Measurements from ENCODE around the gene CD3D. TPM values are rescaled to one million over a fixed set of nuclear protein-coding genes. Genes with fewer than 3 reads are reported as not detected.

The CD3D gene
- 100 to 1,000 TPM; 412 to 451 (median 427) TPM for total RNA-seq

GRCh38 chr11:118342503-118343161 is at the start of gene CD3D:
Gene CD3D (minus strand): TSS chr11:118342705. CDS start chr11:118342607, 98 bp downstream.
- H3K27me3 Mint-ChIP-seq (ENCODE audit: low read depth), result no peaks in the 10 kb centered on the region
- H3K9me3 Mint-ChIP-seq, result no peaks in the 10 kb centered on the region
- ATAC-seq (peak; percentile 70 to 72), DNase-seq (peak; percentile 68)
- H3K36me3 Mint-ChIP-seq (ENCODE audit: insufficient read depth), result peaks cover 36% of the 10 kb centered on the region
- H3K4me1 Mint-ChIP-seq (ENCODE audit: low read depth), result peaks cover 72% of the 10 kb centered on the region
- H3K4me3 Mint-ChIP-seq, result peak within 1 kb of the TSS; percentile 92

GRCh38 chr11:118383657-118384056 is 41.2 kb upstream of the CD3D start:
- Mint-ChIP-seq H3K4me1 (ENCODE audit: low read depth) (no peaks in the 10 kb centered on the region), H3K27me3 (ENCODE audit: low read depth) (no peaks in the 10 kb centered on the region), H3K4me3 (no peak overlapping the region), H3K36me3 (ENCODE audit: insufficient read depth) (peaks cover 54% of the 10 kb centered on the region), H3K9me3 (no peaks in the 10 kb centered on the region)
- no peak for DNase-seq
- no peak for ATAC-seq

DNA sequence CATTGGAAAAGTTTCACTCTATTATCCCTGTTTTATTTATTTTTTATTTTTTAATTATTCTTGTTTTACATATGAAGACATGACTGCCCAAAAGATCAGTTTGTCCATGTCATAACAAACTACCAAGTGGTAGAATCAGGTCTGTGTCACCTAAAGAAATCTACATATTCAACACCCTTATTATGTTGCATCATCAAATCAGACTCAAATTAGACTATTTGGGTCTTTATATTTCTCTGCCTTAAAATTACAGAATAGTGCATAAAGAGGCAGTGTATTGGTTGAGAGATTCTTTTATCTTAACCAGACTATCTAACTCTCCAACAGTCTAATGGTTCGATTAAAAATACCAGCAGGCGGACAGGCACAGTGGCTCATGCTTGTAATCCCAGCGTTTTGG is 40.4 kb upstream of the CD3D start:
- DNase-seq (no peak), ATAC-seq (no peak)
- Mint-ChIP-seq H3K9me3 (no peaks in the 10 kb centered on the region), H3K4me1 (ENCODE audit: low read depth) (no peaks in the 10 kb centered on the region), H3K4me3 (no peak overlapping the region), H3K27me3 (ENCODE audit: low read depth) (no peaks in the 10 kb centered on the region), H3K36me3 (ENCODE audit: insufficient read depth) (peaks cover 59% of the 10 kb centered on the region)

GRCh38 chr11:118380571-118380970 is 38.1 kb upstream of the CD3D start:
- no peak overlapping the region for H3K4me3 Mint-ChIP-seq
- no peaks in the 10 kb centered on the region for H3K9me3 Mint-ChIP-seq
- peaks cover 46% of the 10 kb centered on the region for H3K36me3 Mint-ChIP-seq (ENCODE audit: insufficient read depth)
- no peak for ATAC-seq
- no peak for DNase-seq
- no peaks in the 10 kb centered on the region for H3K27me3 Mint-ChIP-seq (ENCODE audit: low read depth)
- H3K4me1 Mint-ChIP-seq (ENCODE audit: low read depth), result peaks cover 2% of the 10 kb centered on the region

GRCh38 chr11:118379497-118379896 is 37.0 kb upstream of the CD3D start:
- Mint-ChIP-seq H3K36me3 (ENCODE audit: insufficient read depth) (peaks cover 40% of the 10 kb centered on the region), H3K9me3 (no peaks in the 10 kb centered on the region), H3K4me3 (no peak overlapping the region), H3K27me3 (ENCODE audit: low read depth) (no peaks in the 10 kb centered on the region), H3K4me1 (ENCODE audit: low read depth) (peaks cover 2% of the 10 kb centered on the region)
- DNase-seq (no peak), ATAC-seq (no peak)

- ATAC-seq, result no peak
- no peaks in the 10 kb centered on the region for H3K27me3 Mint-ChIP-seq (ENCODE audit: low read depth)
Observed at GRCh38 chr11:118375978-118376377, 33.5 kb upstream of the CD3D start.

DNA sequence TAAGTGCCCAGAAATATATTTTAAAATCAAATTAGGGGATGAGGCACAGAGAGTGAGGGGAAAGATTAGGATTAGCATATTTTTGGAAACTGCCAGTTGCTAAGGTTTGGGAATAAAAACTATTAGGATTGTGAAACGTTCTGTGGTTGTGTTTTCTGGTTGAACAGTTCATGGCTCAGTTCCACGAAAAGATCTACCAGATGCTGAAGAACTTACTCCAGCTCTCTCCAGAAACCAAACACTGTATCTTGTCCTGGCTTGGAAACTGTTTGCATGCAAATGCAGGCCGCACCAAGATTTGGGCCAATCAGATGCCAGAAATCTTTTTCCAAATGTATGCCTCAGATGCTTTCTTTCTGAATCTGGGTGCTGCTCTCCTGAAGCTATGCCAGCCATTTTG is 32.2 kb upstream of the CD3D start:
- no peaks in the 10 kb centered on the region for H3K27me3 Mint-ChIP-seq (ENCODE audit: low read depth)
- ATAC-seq, result no peak
- H3K4me1 Mint-ChIP-seq (ENCODE audit: low read depth), result peaks cover 2% of the 10 kb centered on the region
- DNase-seq, result no peak
- no peaks in the 10 kb centered on the region for H3K9me3 Mint-ChIP-seq
- H3K36me3 Mint-ChIP-seq (ENCODE audit: insufficient read depth), result peaks cover 56% of the 10 kb centered on the region
- H3K4me3 Mint-ChIP-seq, result no peak overlapping the region

More at GRCh38 chr11:118375978-118376377, 33.5 kb upstream of the CD3D start:
- Mint-ChIP-seq H3K9me3 (no peaks in the 10 kb centered on the region), H3K36me3 (ENCODE audit: insufficient read depth) (peaks cover 49% of the 10 kb centered on the region), H3K4me3 (no peak overlapping the region), H3K4me1 (ENCODE audit: low read depth) (peaks cover 2% of the 10 kb centered on the region)
- DNase-seq, result no peak

DNA sequence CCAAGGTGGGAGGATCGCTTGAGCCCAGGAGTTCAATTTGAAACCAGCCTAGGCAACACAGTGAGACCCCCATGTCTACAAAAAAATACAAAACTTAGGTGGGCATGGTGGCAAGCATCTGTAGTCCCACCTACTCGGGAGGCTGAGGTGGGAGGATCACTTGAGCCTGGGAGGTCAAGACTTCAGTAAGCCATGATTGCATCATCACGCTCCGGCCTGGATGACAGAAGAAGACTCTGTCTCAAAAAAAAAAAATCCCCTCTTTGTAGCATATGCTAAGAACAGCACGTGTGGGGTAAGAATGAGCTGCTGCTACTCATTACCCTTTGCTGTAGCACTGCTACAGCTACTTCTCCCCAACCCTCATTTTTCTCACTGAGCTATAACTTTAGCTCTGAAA is 31.4 kb upstream of the CD3D start:
- H3K4me1 Mint-ChIP-seq (ENCODE audit: low read depth), result peaks cover 2% of the 10 kb centered on the region
- no peak overlapping the region for H3K4me3 Mint-ChIP-seq
- peaks cover 57% of the 10 kb centered on the region for H3K36me3 Mint-ChIP-seq (ENCODE audit: insufficient read depth)

DNA sequence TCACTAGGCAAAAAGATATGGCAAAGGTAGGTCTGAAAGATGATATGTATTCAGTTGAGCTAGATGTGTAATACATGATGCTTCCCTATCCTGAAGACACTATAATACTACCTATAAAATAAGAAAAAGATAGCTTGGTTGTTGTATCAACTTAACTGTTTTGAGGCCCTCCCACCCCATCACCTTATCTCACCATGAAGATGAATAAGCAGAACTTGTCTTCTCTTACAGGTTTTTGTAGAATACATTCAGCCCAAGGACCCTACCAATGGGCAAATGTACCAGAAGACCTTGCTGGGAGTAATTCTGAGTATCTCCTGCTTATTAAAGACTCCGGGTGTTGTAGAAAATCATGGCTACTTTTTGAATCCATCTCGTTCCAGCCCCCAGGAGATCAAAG is 30.8 kb upstream of the CD3D start:
- no peaks in the 10 kb centered on the region for H3K27me3 Mint-ChIP-seq (ENCODE audit: low read depth)
- ATAC-seq (no peak), DNase-seq (no peak)
- H3K9me3 Mint-ChIP-seq, result no peaks in the 10 kb centered on the region
- H3K4me1 Mint-ChIP-seq (ENCODE audit: low read depth), result peaks cover 2% of the 10 kb centered on the region
- H3K4me3 Mint-ChIP-seq, result no peak overlapping the region
- peaks cover 60% of the 10 kb centered on the region for H3K36me3 Mint-ChIP-seq (ENCODE audit: insufficient read depth)

More for the DNA sequence above, 31.4 kb upstream of the CD3D start:
- H3K27me3 Mint-ChIP-seq (ENCODE audit: low read depth), result no peaks in the 10 kb centered on the region
- DNase-seq (no peak), ATAC-seq (no peak)
- no peaks in the 10 kb centered on the region for H3K9me3 Mint-ChIP-seq

DNA sequence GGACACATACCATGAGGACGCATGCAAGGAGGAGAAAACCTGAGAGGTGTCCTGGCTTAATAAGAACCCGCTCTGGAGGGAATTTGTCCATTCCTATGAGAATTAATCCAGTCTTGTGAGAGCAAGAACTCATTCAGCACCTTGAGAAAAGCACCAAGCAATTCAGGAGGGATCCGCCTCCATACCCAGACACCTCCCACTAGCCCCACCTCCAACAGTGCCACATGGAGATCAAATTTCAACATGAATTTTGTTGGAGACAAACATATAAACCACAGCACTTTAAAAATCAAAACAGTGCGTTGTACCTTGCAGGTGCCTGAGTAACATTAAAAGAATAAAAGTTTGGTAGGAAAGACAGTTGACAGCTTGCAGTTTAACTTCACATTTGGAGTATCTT is 28.3 kb upstream of the CD3D start:
- H3K9me3 Mint-ChIP-seq, result no peaks in the 10 kb centered on the region

DNA sequence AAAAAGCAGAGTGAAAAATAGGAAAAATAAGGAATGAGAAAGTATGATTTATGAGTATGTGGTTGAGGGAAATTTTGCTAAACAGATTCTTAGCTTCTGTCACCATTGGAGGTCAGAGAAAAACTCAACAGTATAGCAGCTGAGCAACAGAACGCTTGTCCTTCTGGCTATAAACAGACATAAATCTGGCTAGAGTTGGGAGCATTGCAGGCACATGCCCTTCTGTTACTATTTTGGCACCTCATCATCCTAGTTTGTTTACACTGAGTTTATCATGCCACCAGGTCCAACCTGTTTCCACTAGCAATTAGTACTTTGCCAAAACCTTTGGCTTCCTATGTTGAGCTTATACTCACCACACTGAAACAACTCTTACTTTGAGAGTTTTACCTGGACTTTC is 23.8 kb upstream of the CD3D start:
- H3K36me3 Mint-ChIP-seq (ENCODE audit: insufficient read depth), result peaks cover 49% of the 10 kb centered on the region
- ATAC-seq (no peak), DNase-seq (no peak)
- no peaks in the 10 kb centered on the region for H3K9me3 Mint-ChIP-seq
- no peak overlapping the region for H3K4me3 Mint-ChIP-seq
- no peaks in the 10 kb centered on the region for H3K27me3 Mint-ChIP-seq (ENCODE audit: low read depth)
- H3K4me1 Mint-ChIP-seq (ENCODE audit: low read depth), result peaks cover 27% of the 10 kb centered on the region

More for the DNA sequence above, 28.3 kb upstream of the CD3D start:
- ATAC-seq (no peak), DNase-seq (no peak)
- peaks cover under 1% of the 10 kb centered on the region for H3K4me1 Mint-ChIP-seq (ENCODE audit: low read depth)
- H3K36me3 Mint-ChIP-seq (ENCODE audit: insufficient read depth), result peaks cover 62% of the 10 kb centered on the region
- H3K4me3 Mint-ChIP-seq, result no peak overlapping the region
- no peaks in the 10 kb centered on the region for H3K27me3 Mint-ChIP-seq (ENCODE audit: low read depth)

- H3K4me3 Mint-ChIP-seq, result no peak overlapping the region
- H3K4me1 Mint-ChIP-seq (ENCODE audit: low read depth), result peaks cover 36% of the 10 kb centered on the region
- no peaks in the 10 kb centered on the region for H3K27me3 Mint-ChIP-seq (ENCODE audit: low read depth)
- no peak for ATAC-seq
- H3K36me3 Mint-ChIP-seq (ENCODE audit: insufficient read depth), result peaks cover 43% of the 10 kb centered on the region
- H3K9me3 Mint-ChIP-seq, result no peaks in the 10 kb centered on the region
- no peak for DNase-seq
Observed at GRCh38 chr11:118364956-118365615, 22.6 kb upstream of the CD3D start.

GRCh38 chr11:118359295-118359958 is 16.9 kb upstream of the CD3D start, which contains the start of gene UBE4A:
Gene UBE4A (plus strand): TSS chr11:118359600. CDS start chr11:118365081, 5,481 bp downstream.
- Mint-ChIP-seq H3K4me1 (ENCODE audit: low read depth) (peaks cover 50% of the 10 kb centered on the region), H3K27me3 (ENCODE audit: low read depth) (no peaks in the 10 kb centered on the region), H3K36me3 (ENCODE audit: insufficient read depth) (peaks cover 15% of the 10 kb centered on the region), H3K9me3 (no peaks in the 10 kb centered on the region), H3K4me3 (peak within 1 kb of the TSS; percentile 98)
- peak; percentile 99 for DNase-seq
- peak; percentile 96 for ATAC-seq

- H3K4me1 Mint-ChIP-seq (ENCODE audit: low read depth), result peaks cover 44% of the 10 kb centered on the region
- no peaks in the 10 kb centered on the region for H3K9me3 Mint-ChIP-seq
- no peak overlapping the region for H3K4me3 Mint-ChIP-seq
Observed at GRCh38 chr11:118358071-118358470, 15.6 kb upstream of the CD3D start.

More at GRCh38 chr11:118358071-118358470, 15.6 kb upstream of the CD3D start:
- Mint-ChIP-seq H3K27me3 (ENCODE audit: low read depth) (no peaks in the 10 kb centered on the region), H3K36me3 (ENCODE audit: insufficient read depth) (peaks cover 15% of the 10 kb centered on the region)
- ATAC-seq (no peak), DNase-seq (no peak)
